GM23338 (cell line): ENCODE data around the gene ABI3. TPM values are rescaled to one million over a fixed set of nuclear protein-coding genes. Genes with fewer than 3 reads are reported as not detected.

Experiments
- ATAC-seq: fragments of 200-7000 bp; cut with Tn5 transposase; 3 replicates; pipeline ENCODE4 v1.9.1; 2020
- DNase-seq: peaks from one replicate; pipeline ENCODE4 v3.0.0-alpha.2; 2015; ENCODE audit warnings: low spot score
- H2AFZ ChIP-seq: fragments of 200-600 bp; sonication (generic); 2 replicates; pipeline ENCODE4 v1.8.0; 2016; ENCODE audit warnings: antibody characterized with exemption, mild to moderate bottlenecking, moderate library complexity
- H3F3A ChIP-seq: fragments of 200-600 bp; sonication (generic); replicated peaks from 2 replicates; pipeline ENCODE4 v1.8.0; 2017; ENCODE audit warnings: antibody characterized with exemption, mixed run types, low read depth
- H3K27ac ChIP-seq: fragments of 200-600 bp; sonication (generic); 2 replicates; pipeline ENCODE4 v1.6.1; 2016; ENCODE audit warnings: low read depth
- H3K27me3 ChIP-seq: fragments of 200-600 bp; sonication (generic); 2 replicates; pipeline ENCODE4 v1.8.0; 2016; ENCODE audit warnings: mild to moderate bottlenecking, mixed run types, moderate library complexity; ENCODE audit not compliant: insufficient read depth
- H3K36me3 ChIP-seq: fragments of 200-600 bp; sonication (generic); 2 replicates; pipeline ENCODE4 v1.8.0; 2016; ENCODE audit warnings: mild to moderate bottlenecking; ENCODE audit not compliant: insufficient read depth
- H3K4me1 ChIP-seq: fragments of 200-600 bp; sonication (generic); 2 replicates; pipeline ENCODE4 v1.8.0; 2016; ENCODE audit warnings: mild to moderate bottlenecking, moderate library complexity; ENCODE audit not compliant: insufficient read depth
- H3K4me2 ChIP-seq: fragments of 200-600 bp; sonication (generic); 2 replicates; pipeline ENCODE4 v1.7.1; 2017; ENCODE audit warnings: mixed run types
- H3K4me3 ChIP-seq: fragments of 200-600 bp; sonication (generic); 2 replicates; pipeline ENCODE4 v1.6.1; 2016; ENCODE audit warnings: mixed run types
- H3K79me2 ChIP-seq: fragments of 200-600 bp; sonication (generic); replicated peaks from 2 replicates; pipeline ENCODE4 v1.8.0; 2017; ENCODE audit warnings: mild to moderate bottlenecking; ENCODE audit not compliant: insufficient read depth
- H3K9me2 ChIP-seq: fragments of 200-600 bp; sonication (generic); 2 replicates; pipeline ENCODE4 v1.8.0; 2017; ENCODE audit not compliant: insufficient read depth
- H4K20me1 ChIP-seq: fragments of 200-600 bp; sonication (generic); replicated peaks from 2 replicates; pipeline ENCODE4 v1.8.0; 2017; ENCODE audit warnings: mild to moderate bottlenecking; ENCODE audit not compliant: insufficient read depth
- H3K27ac Mint-ChIP-seq: 2 replicates; pipeline ENCODE4 v1.8.0; 2020; ENCODE audit warnings: inconsistent platforms, mild to moderate bottlenecking, moderate library complexity, mixed read lengths
- H3K27me3 Mint-ChIP-seq: 3 replicates; pipeline ENCODE4 v1.8.0; 2022; ENCODE audit warnings: low read depth, mild to moderate bottlenecking, moderate library complexity, mixed read lengths, inconsistent platforms; ENCODE audit not compliant: insufficient read depth, poor library complexity
- H3K36me3 Mint-ChIP-seq: 3 replicates; pipeline ENCODE4 v1.8.0; 2021; ENCODE audit warnings: low read depth, mild to moderate bottlenecking, inconsistent platforms, moderate library complexity, mixed read lengths
- H3K4me1 Mint-ChIP-seq: 3 replicates; pipeline ENCODE4 v1.8.0; 2020; ENCODE audit warnings: mild to moderate bottlenecking, inconsistent platforms, mixed read lengths
- H3K4me3 Mint-ChIP-seq: 3 replicates; pipeline ENCODE4 v1.8.0; 2021; ENCODE audit warnings: moderate library complexity, mild to moderate bottlenecking, inconsistent platforms, mixed read lengths
- H3K9me3 Mint-ChIP-seq: 3 replicates; pipeline ENCODE4 v1.8.0; 2020; ENCODE audit warnings: moderate library complexity, mild to moderate bottlenecking, inconsistent platforms, mixed read lengths
- CREB1 ChIP-seq: fragments of 250-450 bp; sonication (Bioruptor Pico); IDR thresholded peaks from 2 replicates; pipeline ENCODE4 v1.5.0; 2020; ENCODE audit warnings: low read depth, mild to moderate bottlenecking, moderate library complexity
- EZH2 ChIP-seq: fragments of 200-600 bp; sonication (generic); IDR thresholded peaks from one replicate; pipeline ENCODE4 v1.8.0; 2017; ENCODE audit warnings: antibody characterized with exemption, mild to moderate bottlenecking, low read depth; ENCODE audit not compliant: unreplicated experiment
- EZH2phosphoT487 ChIP-seq: fragments of 200-600 bp; sonication (generic); IDR thresholded peaks from one replicate; pipeline ENCODE4 v1.8.1; 2018; ENCODE audit warnings: antibody characterized with exemption; ENCODE audit not compliant: unreplicated experiment
- JUNB ChIP-seq: IDR thresholded peaks from one replicate; pipeline ENCODE4 v1.6.1; 2016; ENCODE audit warnings: antibody characterized with exemption; ENCODE audit not compliant: unreplicated experiment
- NANOG ChIP-seq: IDR thresholded peaks from 2 replicates; pipeline ENCODE4 v1.6.1; 2016; ENCODE audit warnings: antibody characterized with exemption, borderline replicate concordance
- POLR2AphosphoS5 ChIP-seq: IDR thresholded peaks from 2 replicates; pipeline ENCODE4 v1.6.1; 2016; ENCODE audit warnings: antibody characterized with exemption, low read depth
- STAT1 ChIP-seq: IDR thresholded peaks from one replicate; pipeline ENCODE4 v1.6.1; 2016; ENCODE audit warnings: antibody characterized with exemption; ENCODE audit not compliant: unreplicated experiment
- ZNF114 ChIP-seq: fragments of 250-450 bp; sonication (Bioruptor Pico); IDR thresholded peaks from 2 replicates; pipeline ENCODE4 v1.5.0; 2020; ENCODE audit warnings: mild to moderate bottlenecking, moderate library complexity
- ZNF331 ChIP-seq: fragments of 250-450 bp; sonication (Bioruptor Pico); IDR thresholded peaks from 2 replicates; pipeline ENCODE4 v1.5.0; 2020; ENCODE audit warnings: low read depth, mild to moderate bottlenecking, moderate library complexity
- polyA plus RNA-seq: library from polyadenylated mRNA; unstranded; fragments of >200 nt; fragmentation: Nextera tagmentation; extraction: Ambion mirVana; gene quantifications from 2 replicates; pipeline ENCODE4 v1.2.1, GENCODE V29; 2016
- total RNA-seq: library from RNA; depleted of rRNA; stranded (reverse); fragments of >200 nt; shearing (Covaris generic); gene quantifications from 2 replicates; pipeline ENCODE4 v1.2.3, GENCODE V29; 2014
- TF ChIP-seq, protein P1 (sequence below): IDR thresholded peaks from 2 replicates; pipeline ENCODE4 v1.6.1; 2016; ENCODE audit warnings: antibody characterized with exemption
- TF ChIP-seq, protein P2 (sequence below), 2 experiments: fragments of 200-600 bp in 1 of 2; sonication (generic) in 1 of 2; conservative IDR thresholded peaks; 2 replicates each; pipeline versions ENCODE4 v1.5.1 to v1.6.1; 2016 to 2017; ENCODE audit warnings: antibody characterized with exemption in 2 of 2, low read depth in 2 of 2, mild to moderate bottlenecking in 2 of 2, moderate library complexity in 1 of 2
- TF ChIP-seq, protein P3 (sequence below): fragments of 250-450 bp; sonication (Bioruptor Pico); IDR thresholded peaks from 2 replicates; pipeline ENCODE4 v1.5.0; 2020; ENCODE audit warnings: mild to moderate bottlenecking, moderate library complexity
- TF ChIP-seq, protein P4 (sequence below): IDR thresholded peaks from one replicate; pipeline ENCODE4 v1.6.1; 2018; ENCODE audit warnings: antibody characterized with exemption; ENCODE audit not compliant: unreplicated experiment

The ABI3 gene
- total and polyA plus RNA-seq, 2 experiments from 2014 or later, result 1.8 to 3.0 TPM

DNA sequence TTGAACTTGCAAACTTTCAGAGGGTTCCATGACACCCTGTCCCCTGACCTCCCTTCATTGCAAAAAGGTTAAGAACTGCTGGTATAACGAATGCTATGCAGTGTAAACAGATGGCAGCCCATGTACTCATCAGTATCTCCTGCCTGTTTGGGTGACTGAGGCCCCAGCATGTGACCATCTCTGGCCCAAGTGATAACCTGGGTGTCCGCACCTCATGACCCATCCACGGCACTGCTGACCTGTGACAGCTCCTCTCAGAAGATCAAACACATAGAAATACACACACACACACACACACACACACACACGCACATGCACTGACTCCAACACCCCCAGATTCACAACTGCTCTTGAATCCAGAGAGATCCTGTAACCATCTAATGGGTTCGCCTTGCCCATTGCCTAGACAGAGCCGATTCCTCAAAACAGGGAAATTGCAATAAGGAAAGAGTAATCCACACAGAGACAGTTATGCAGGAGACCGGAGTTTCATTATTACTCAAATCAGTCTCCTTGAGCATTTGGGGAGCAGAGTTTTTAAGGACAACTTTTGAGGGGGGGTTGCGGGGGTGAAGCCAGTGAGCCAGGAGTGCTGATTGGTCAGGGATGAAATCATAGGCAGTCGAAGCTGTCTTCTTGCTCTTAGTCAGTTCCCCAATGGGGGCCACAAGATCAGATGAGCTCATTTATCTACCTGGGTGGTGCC lies 31.3 kb downstream of the ABI3 start:
- Histone ChIP-seq H3K9me2 (no peaks in the 10 kb centered on the region), H3K4me3 (no peak overlapping the region), H3K27ac (no peak overlapping the region), H3K79me2 (no peaks in the 10 kb centered on the region), H3F3A (no peaks in the 10 kb centered on the region), H2AFZ (no peak overlapping the region; the same call in 1 of the 2 replicates), H4K20me1 (no peaks in the 10 kb centered on the region), H3K4me1 (peaks cover 5% of the 10 kb centered on the region), H3K4me2 (no peak overlapping the region), H3K27me3 (no peaks in the 10 kb centered on the region), H3K36me3 (no peaks in the 10 kb centered on the region)
- peaks cover 3% of the 10 kb centered on the region for H3K27me3 Mint-ChIP-seq
- no peaks in the 10 kb centered on the region for H3K36me3 Mint-ChIP-seq
- peaks cover 5% of the 10 kb centered on the region for H3K4me1 Mint-ChIP-seq
- no peak overlapping the region for H3K27ac Mint-ChIP-seq
- no peak overlapping the region for H3K4me3 Mint-ChIP-seq
- no peak for ATAC-seq
- H3K9me3 Mint-ChIP-seq, result no peaks in the 10 kb centered on the region
- DNase-seq, result no peak
- TF ChIP-seq CREB1 (no peak), EZH2 (no peak), NANOG (no peak), POLR2AphosphoS5 (no peak), EZH2phosphoT487 (no peak), STAT1 (no peak), ZNF114 (CRISPR knock-in tag) (no peak), JUNB (no peak), ZNF331 (no peak)
- TF ChIP-seq, protein P1, sequence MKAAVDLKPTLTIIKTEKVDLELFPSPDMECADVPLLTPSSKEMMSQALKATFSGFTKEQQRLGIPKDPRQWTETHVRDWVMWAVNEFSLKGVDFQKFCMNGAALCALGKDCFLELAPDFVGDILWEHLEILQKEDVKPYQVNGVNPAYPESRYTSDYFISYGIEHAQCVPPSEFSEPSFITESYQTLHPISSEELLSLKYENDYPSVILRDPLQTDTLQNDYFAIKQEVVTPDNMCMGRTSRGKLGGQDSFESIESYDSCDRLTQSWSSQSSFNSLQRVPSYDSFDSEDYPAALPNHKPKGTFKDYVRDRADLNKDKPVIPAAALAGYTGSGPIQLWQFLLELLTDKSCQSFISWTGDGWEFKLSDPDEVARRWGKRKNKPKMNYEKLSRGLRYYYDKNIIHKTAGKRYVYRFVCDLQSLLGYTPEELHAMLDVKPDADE, result no peak
- TF ChIP-seq, protein P2, sequence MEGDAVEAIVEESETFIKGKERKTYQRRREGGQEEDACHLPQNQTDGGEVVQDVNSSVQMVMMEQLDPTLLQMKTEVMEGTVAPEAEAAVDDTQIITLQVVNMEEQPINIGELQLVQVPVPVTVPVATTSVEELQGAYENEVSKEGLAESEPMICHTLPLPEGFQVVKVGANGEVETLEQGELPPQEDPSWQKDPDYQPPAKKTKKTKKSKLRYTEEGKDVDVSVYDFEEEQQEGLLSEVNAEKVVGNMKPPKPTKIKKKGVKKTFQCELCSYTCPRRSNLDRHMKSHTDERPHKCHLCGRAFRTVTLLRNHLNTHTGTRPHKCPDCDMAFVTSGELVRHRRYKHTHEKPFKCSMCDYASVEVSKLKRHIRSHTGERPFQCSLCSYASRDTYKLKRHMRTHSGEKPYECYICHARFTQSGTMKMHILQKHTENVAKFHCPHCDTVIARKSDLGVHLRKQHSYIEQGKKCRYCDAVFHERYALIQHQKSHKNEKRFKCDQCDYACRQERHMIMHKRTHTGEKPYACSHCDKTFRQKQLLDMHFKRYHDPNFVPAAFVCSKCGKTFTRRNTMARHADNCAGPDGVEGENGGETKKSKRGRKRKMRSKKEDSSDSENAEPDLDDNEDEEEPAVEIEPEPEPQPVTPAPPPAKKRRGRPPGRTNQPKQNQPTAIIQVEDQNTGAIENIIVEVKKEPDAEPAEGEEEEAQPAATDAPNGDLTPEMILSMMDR (conservative IDR thresholded peaks at IDR 0.05; ENCODE audit: low read depth in 2 of 2), result no peak
- TF ChIP-seq, protein P3, sequence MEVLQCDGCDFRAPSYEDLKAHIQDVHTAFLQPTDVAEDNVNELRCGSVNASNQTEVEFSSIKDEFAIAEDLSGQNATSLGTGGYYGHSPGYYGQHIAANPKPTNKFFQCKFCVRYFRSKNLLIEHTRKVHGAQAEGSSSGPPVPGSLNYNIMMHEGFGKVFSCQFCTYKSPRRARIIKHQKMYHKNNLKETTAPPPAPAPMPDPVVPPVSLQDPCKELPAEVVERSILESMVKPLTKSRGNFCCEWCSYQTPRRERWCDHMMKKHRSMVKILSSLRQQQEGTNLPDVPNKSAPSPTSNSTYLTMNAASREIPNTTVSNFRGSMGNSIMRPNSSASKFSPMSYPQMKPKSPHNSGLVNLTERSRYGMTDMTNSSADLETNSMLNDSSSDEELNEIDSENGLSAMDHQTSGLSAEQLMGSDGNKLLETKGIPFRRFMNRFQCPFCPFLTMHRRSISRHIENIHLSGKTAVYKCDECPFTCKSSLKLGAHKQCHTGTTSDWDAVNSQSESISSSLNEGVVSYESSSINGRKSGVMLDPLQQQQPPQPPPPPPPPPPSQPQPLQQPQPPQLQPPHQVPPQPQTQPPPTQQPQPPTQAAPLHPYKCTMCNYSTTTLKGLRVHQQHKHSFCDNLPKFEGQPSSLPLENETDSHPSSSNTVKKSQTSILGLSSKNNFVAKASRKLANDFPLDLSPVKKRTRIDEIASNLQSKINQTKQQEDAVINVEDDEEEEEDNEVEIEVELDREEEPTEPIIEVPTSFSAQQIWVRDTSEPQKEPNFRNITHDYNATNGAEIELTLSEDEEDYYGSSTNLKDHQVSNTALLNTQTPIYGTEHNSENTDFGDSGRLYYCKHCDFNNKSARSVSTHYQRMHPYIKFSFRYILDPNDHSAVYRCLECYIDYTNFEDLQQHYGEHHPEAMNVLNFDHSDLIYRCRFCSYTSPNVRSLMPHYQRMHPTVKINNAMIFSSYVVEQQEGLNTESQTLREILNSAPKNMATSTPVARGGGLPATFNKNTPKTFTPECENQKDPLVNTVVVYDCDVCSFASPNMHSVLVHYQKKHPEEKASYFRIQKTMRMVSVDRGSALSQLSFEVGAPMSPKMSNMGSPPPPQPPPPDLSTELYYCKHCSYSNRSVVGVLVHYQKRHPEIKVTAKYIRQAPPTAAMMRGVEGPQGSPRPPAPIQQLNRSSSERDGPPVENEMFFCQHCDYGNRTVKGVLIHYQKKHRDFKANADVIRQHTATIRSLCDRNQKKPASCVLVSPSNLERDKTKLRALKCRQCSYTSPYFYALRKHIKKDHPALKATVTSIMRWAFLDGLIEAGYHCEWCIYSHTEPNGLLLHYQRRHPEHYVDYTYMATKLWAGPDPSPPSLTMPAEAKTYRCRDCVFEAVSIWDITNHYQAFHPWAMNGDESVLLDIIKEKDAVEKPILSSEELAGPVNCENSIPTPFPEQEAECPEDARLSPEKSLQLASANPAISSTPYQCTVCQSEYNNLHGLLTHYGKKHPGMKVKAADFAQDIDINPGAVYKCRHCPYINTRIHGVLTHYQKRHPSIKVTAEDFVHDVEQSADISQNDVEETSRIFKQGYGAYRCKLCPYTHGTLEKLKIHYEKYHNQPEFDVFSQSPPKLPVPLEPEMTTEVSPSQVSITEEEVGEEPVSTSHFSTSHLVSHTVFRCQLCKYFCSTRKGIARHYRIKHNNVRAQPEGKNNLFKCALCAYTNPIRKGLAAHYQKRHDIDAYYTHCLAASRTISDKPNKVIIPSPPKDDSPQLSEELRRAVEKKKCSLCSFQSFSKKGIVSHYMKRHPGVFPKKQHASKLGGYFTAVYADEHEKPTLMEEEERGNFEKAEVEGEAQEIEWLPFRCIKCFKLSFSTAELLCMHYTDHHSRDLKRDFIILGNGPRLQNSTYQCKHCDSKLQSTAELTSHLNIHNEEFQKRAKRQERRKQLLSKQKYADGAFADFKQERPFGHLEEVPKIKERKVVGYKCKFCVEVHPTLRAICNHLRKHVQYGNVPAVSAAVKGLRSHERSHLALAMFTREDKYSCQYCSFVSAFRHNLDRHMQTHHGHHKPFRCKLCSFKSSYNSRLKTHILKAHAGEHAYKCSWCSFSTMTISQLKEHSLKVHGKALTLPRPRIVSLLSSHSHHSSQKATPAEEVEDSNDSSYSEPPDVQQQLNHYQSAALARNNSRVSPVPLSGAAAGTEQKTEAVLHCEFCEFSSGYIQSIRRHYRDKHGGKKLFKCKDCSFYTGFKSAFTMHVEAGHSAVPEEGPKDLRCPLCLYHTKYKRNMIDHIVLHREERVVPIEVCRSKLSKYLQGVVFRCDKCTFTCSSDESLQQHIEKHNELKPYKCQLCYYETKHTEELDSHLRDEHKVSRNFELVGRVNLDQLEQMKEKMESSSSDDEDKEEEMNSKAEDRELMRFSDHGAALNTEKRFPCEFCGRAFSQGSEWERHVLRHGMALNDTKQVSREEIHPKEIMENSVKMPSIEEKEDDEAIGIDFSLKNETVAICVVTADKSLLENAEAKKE (CRISPR knock-in tag), result no peak
- TF ChIP-seq, protein P4, sequence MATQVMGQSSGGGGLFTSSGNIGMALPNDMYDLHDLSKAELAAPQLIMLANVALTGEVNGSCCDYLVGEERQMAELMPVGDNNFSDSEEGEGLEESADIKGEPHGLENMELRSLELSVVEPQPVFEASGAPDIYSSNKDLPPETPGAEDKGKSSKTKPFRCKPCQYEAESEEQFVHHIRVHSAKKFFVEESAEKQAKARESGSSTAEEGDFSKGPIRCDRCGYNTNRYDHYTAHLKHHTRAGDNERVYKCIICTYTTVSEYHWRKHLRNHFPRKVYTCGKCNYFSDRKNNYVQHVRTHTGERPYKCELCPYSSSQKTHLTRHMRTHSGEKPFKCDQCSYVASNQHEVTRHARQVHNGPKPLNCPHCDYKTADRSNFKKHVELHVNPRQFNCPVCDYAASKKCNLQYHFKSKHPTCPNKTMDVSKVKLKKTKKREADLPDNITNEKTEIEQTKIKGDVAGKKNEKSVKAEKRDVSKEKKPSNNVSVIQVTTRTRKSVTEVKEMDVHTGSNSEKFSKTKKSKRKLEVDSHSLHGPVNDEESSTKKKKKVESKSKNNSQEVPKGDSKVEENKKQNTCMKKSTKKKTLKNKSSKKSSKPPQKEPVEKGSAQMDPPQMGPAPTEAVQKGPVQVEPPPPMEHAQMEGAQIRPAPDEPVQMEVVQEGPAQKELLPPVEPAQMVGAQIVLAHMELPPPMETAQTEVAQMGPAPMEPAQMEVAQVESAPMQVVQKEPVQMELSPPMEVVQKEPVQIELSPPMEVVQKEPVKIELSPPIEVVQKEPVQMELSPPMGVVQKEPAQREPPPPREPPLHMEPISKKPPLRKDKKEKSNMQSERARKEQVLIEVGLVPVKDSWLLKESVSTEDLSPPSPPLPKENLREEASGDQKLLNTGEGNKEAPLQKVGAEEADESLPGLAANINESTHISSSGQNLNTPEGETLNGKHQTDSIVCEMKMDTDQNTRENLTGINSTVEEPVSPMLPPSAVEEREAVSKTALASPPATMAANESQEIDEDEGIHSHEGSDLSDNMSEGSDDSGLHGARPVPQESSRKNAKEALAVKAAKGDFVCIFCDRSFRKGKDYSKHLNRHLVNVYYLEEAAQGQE, result no peak
